Erythroblast (primary cell): ENCODE results near the gene CROCC2.

ENCODE experiments used
- DNase-seq, 2 experiments: peaks; one replicate each; lab custom pipeline; 2025; lab: John Stamatoyannopoulos, UW
- GATA1 ChIP-seq: IDR thresholded peaks from 2 replicates; pipeline ENCODE4 v1.6.1; 2011; ENCODE audit warnings: low read depth, mild to moderate bottlenecking, control low read depth, low read length, moderate library complexity
- POLR2A ChIP-seq: IDR thresholded peaks from 2 replicates; pipeline ENCODE4 v1.6.1; 2011; ENCODE audit warnings: mild to moderate bottlenecking, low read length

Gene CROCC2

GRCh38 chr2:240884221-240884620 lies 21.9 kb upstream of the CROCC2 start:
- TF ChIP-seq GATA1 (no peak), POLR2A (no peak)
- no peak for DNase-seq

- TF ChIP-seq GATA1 = no peak
- no peak for TF ChIP-seq POLR2A
These were observed 21.4 kb upstream of the CROCC2 start for GRCh38 chr2:240884745-240885144.

GRCh38 chr2:240885566-240885965 lies 20.6 kb upstream of the CROCC2 start:
- no peak for DNase-seq
- no peak for TF ChIP-seq GATA1
- TF ChIP-seq POLR2A = no peak

More at GRCh38 chr2:240884745-240885144, 21.4 kb upstream of the CROCC2 start:
- DNase-seq = no peak

- TF ChIP-seq GATA1 (no peak), POLR2A (no peak)
- DNase-seq = no peak
These were observed 20.0 kb upstream of the CROCC2 start for GRCh38 chr2:240886023-240886565.

GRCh38 chr2:240886678-240887609 lies 19.2 kb upstream of the CROCC2 start:
- TF ChIP-seq GATA1 (no peak), POLR2A (no peak)
- no peak for DNase-seq

- TF ChIP-seq POLR2A = no peak
- TF ChIP-seq GATA1 = no peak
- no peak for DNase-seq
These were observed 18.5 kb upstream of the CROCC2 start for GRCh38 chr2:240887631-240888030.

GRCh38 chr2:240888130-240888889 lies 17.8 kb upstream of the CROCC2 start:
- TF ChIP-seq POLR2A = no peak
- TF ChIP-seq GATA1 = no peak
- no peak for DNase-seq

- TF ChIP-seq POLR2A = no peak
- DNase-seq = no peak
These were observed 17.1 kb upstream of the CROCC2 start for GRCh38 chr2:240888890-240889573.

- TF ChIP-seq GATA1 = no peak
- TF ChIP-seq POLR2A = no peak
- no peak for DNase-seq
These were observed 16.3 kb upstream of the CROCC2 start for GRCh38 chr2:240889601-240890560.

- DNase-seq = no peak
- TF ChIP-seq GATA1 = no peak
- no peak for TF ChIP-seq POLR2A
These were observed 15.4 kb upstream of the CROCC2 start for GRCh38 chr2:240890691-240891090.

- TF ChIP-seq GATA1 (no peak), POLR2A (no peak)
These were observed 14.4 kb upstream of the CROCC2 start for GRCh38 chr2:240891492-240892340.

GRCh38 chr2:240892356-240892755 lies 13.8 kb upstream of the CROCC2 start:
- DNase-seq = no peak
- TF ChIP-seq POLR2A = no peak
- no peak for TF ChIP-seq GATA1

More at GRCh38 chr2:240891492-240892340, 14.4 kb upstream of the CROCC2 start:
- no peak for DNase-seq
